GM19025 (cell line): Measurements from ENCODE around the gene SPAG6.

Source experiments
- ATAC-seq: cut with Tn5 transposase; IDR thresholded peaks from one replicate; pipeline ENCODE4 v1.9.1; 2021; ENCODE audit warnings: mild to moderate bottlenecking, low read depth, moderate library complexity; ENCODE audit not compliant: unreplicated experiment

SPAG6 gene

GRCh38 chr10:22454634-22455033 lies 109.3 kb downstream of the SPAG6 start:
- no peak for ATAC-seq

DNA sequence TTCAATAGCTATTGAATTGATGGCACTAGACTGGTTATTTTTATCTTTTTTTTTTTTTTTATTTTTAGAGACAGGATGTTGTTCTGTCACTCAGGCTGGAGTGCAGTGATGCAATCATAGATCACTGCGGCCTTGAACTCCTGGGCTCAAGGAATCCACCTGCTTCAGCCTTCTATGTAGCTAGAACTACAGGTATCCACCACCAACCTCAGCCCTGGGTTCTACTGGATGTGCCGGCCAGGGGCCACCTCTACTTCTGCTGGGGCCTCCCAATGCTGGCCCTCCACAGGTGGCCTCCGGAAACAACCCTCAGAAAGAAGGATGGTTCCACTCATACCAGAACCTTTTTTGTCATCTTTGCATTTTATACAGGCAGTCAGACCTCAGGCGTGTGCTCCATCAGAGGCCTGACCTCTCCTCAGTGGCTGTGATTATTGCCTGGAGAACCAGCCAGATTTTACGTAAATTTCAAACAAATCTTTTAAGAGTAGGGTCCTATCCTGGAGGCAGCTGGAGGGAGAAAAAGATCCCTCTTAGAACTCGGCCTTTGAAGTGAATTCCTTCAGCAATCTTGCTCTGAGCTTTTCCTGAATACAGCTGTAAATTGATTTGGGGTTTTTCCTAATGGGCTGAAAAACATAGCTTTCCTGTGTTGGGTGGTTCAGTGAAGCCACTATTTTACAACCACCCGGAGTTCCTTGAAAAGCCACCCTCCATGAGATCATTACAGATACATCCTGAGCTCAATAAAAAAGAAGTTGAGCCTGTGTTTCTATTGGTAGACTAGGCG lies 110.0 kb downstream of the SPAG6 start:
- ATAC-seq: no peak

- ATAC-seq: no peak
These were observed 111.2 kb downstream of the SPAG6 start for GRCh38 chr10:22456486-22456885.

- ATAC-seq: no peak
These were observed 113.2 kb downstream of the SPAG6 start for GRCh38 chr10:22458272-22459038.

DNA sequence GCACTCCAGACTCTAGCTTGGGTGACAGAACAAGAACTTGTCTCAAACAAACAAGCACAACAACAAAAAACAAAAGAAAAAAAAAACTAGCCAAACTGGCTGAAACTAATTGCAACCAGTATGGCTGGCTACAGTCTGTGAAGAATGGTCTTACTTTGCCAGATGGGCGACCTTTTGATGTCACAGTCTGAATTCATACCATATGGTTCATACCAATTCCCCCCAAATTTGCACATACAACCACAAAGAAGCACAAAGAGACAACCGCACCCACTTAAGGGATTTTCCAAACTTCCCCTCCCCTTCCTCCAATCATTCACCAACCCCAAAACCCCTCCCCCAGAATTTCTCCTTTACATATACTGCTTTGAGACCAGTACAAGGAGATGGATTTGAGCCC lies 114.2 kb downstream of the SPAG6 start:
- no peak for ATAC-seq

DNA sequence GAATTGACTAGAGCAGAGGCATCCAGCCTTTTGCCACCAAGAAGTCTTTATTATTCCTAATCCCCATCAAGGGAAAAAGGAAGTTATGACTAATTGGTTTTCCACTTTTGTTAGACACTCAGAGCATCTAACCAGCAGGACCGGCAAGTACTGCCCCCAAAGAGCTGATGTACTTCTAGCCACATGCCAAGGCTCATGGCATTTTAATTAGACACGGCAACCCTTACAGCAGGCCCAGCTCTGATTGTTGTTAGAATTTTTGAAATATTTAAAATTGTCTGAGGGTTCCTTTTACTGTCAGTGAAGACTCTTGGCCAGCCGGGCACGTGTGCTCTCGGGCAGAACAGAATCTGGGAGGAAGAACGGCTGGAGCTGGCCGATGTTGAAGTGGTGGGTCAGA lies 114.8 kb downstream of the SPAG6 start:
- ATAC-seq: no peak

DNA sequence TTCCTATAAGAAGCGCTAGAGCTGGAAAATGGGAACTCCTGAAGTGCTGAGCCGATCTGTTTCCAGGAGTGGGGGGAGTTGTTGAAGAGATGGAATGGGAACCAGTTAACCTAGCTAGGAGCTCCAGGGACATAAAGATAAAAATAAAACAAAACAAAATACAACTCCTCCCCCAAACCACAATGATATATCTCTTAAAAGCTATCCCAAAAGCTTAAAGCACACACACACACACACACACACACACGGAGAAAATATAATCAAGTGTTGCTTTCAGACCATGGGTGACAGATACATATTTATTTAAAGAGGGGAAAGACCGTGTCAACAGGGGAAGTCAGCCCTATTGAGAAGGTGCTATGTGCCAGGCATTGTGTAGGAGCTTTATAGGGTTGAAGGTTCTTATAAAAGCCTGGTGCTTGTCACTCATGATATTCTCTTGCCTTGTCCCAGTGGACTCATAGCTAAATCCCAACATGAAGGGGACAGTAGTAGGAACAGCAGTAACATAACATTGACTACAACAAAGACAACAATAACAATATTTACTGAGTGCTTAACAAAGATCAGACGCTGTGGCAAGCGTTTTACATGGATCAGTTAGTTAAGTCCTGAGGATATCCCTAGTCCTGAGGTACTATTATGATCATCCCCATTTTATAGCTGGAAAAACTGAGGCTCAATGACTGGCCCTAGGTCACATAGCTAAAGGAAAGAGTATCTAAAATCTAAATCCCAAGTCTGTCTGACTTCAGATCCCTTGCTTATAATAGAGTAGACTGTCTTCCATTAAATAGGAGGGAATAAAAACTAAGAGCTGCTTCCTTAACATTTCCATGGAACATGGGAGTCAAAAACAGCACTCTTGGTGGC lies 115.5 kb downstream of the SPAG6 start:
- ATAC-seq: no peak

DNA sequence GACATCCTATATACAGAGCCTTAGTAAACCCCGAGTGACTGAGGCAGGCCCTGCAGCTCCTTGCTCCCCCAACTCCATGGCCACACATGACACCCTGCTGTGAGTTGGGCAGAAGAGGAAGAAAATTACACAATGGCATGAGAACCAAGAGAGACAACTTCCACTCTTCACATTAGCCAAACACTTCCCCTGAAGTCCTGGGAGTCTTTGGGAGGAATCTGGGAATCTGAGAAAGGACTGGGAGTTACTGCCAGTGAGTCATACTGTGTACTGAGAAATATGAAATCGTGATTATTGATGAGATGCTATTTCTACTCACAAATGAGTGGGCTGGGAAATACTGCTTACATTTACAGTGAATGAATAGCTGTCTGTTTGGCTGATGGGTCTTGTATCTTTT lies 116.6 kb downstream of the SPAG6 start:
- ATAC-seq: no peak

DNA sequence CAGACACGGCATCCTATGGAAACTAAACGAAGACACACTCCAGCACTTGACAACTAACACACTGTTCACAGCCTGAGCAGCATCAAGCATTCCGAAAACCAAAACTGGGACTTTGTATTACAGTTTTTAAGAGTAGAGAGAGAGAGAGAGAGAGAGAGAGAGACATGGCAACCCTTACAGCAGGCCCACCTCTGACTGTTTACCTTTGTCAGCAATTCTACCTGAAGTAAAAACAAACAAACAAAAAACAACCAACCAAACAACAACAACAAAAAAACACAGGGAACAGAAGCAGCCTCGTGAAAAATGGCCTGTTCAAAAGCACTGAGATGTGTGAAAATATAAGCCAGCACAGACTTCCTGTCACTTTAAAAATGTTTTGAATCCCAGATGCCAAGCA lies 118.0 kb downstream of the SPAG6 start:
- no peak for ATAC-seq

DNA sequence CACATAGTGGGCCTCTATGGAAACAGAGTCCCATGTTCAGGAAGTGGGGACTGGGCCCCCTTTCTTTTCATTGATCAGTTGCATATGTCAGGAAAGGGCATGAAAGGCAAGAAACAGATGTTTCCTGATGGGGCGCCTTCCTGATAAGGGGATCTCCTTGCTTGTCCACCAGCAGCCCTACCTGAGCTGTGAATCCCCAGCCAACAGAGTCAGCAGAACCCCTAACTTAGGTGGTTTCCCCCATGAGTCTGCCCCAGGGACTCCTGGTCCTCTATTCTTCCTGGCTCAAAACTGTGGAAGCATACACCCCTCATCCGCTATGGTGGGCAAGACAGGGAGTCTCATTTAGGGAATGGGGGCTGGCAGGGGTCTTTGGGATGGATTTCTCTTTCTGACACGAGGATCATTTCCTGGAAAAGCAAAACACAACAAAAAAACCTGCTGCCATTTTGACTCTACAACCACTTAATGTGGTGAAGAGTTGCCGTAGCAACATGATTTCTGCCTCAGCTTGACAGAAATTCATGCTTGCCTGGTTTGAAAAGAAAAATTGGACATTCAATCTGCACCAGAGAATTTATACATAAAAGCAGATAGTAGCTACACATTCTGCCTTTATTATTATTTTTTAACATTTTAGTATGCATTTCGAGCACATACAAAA lies 119.8 kb downstream of the SPAG6 start:
- ATAC-seq: no peak

- no peak for ATAC-seq
These were observed 121.6 kb downstream of the SPAG6 start for GRCh38 chr10:22466763-22467334.
